HepG2 (cell line): ENCODE data around the gene ARFGEF2. TPM values are rescaled to one million over a fixed set of nuclear protein-coding genes. Genes with fewer than 3 reads are reported as not detected.
A peak's percentile ranks its signal among the peaks of the same experiment; 100 is the strongest.

Source experiments
- AKNA ChIP-seq: sonication (generic); formaldehyde crosslinking; IDR thresholded peaks from 2 replicates; pipeline ENCODE4 v1.4.0; 2020; ENCODE audit warnings: missing genetic modification reagents, borderline replicate concordance
- ASH2L ChIP-seq: fragments of 300-600, 200-600 bp; sonication (generic); IDR thresholded peaks from 2 replicates; pipeline ENCODE4 v1.7.0; 2017; ENCODE audit warnings: low read depth, mild to moderate bottlenecking, moderate library complexity, mixed read lengths, low read length; ENCODE audit not compliant: insufficient read length
- CHD4 ChIP-seq: fragments of 200-600 bp; sonication (generic); IDR thresholded peaks from 2 replicates; pipeline ENCODE4 v1.7.0; 2017; ENCODE audit warnings: mild to moderate bottlenecking, low read length, borderline replicate concordance
- CREM ChIP-seq, 2 experiments: sonication (generic) in 1 of 2; formaldehyde crosslinking in 1 of 2; IDR thresholded peaks; 2 replicates each; pipeline versions ENCODE4 v1.4.0 to v1.6.1; 2016 to 2020; ENCODE audit warnings: antibody characterized with exemption in 1 of 2, mild to moderate bottlenecking in 1 of 2, missing genetic modification reagents in 1 of 2
- HMGXB3 ChIP-seq: sonication (generic); formaldehyde crosslinking; IDR thresholded peaks from 2 replicates; pipeline ENCODE4 v1.4.0; 2020; ENCODE audit warnings: missing genetic modification reagents, borderline replicate concordance
- HNRNPLL ChIP-seq: fragments of 200-400 bp; formaldehyde crosslinking; IDR thresholded peaks from 2 replicates; pipeline ENCODE4 v1.6.1; 2017; ENCODE audit warnings: mild to moderate bottlenecking, low read depth, low read length; ENCODE audit not compliant: poor library complexity, severe bottlenecking
- MTF1 ChIP-seq: sonication (generic); formaldehyde crosslinking; IDR thresholded peaks from 2 replicates; pipeline ENCODE4 v1.5.0; 2020; ENCODE audit warnings: missing genetic modification reagents
- RARG ChIP-seq: sonication (generic); formaldehyde crosslinking; IDR thresholded peaks from 2 replicates; pipeline ENCODE4 v1.4.0; 2020; ENCODE audit warnings: low read depth, mild to moderate bottlenecking, missing genetic modification reagents
- REPIN1 ChIP-seq: sonication (generic); formaldehyde crosslinking; IDR thresholded peaks from 2 replicates; pipeline ENCODE4 v1.8.0; 2022; ENCODE audit warnings: missing genetic modification reagents, low read depth, mild to moderate bottlenecking, borderline replicate concordance
- ZNF280B ChIP-seq: sonication (generic); formaldehyde crosslinking; IDR thresholded peaks from 2 replicates; pipeline ENCODE4 v1.5.0; 2020; ENCODE audit warnings: missing genetic modification reagents, mild to moderate bottlenecking, borderline replicate concordance
- ZNF547 ChIP-seq: sonication (generic); formaldehyde crosslinking; IDR thresholded peaks from 2 replicates; pipeline ENCODE4 v1.5.1; 2020; ENCODE audit warnings: mild to moderate bottlenecking, missing genetic modification reagents
- ZNF607 ChIP-seq: sonication (generic); formaldehyde crosslinking; IDR thresholded peaks from 2 replicates; pipeline ENCODE4 v1.5.1; 2020; ENCODE audit warnings: missing genetic modification reagents, mild to moderate bottlenecking, borderline replicate concordance
- polyA plus RNA-seq, 8 experiments: library from polyadenylated mRNA; depleted of rRNA in 3 of 8; stranded (reverse) in 7 of 8; unstranded in 1 of 8; fragments of >200 nt; fragmentation: Illumina TruSeq in 4 of 8; extraction: Trizol in 4 of 8; gene quantifications; 2 replicates each; pipeline versions ENCODE4 v1.2.1 to v1.2.3, GENCODE V29; 2011 to 2016; ENCODE audit warnings: low read depth in 4 of 8, missing spikeins in 1 of 8, mixed read lengths in 1 of 8; ENCODE audit not compliant: insufficient read depth in 1 of 8
- total RNA-seq, 5 experiments: library from RNA; depleted of rRNA; stranded (reverse); fragments of >200 nt; fragmentation: Illumina TruSeq; extraction: Trizol; gene quantifications; 2 replicates each; pipeline ENCODE4 v1.2.3, GENCODE V29; 2016; ENCODE audit warnings: low read depth in 1 of 5
- TF ChIP-seq, protein P1 (sequence below): sonication (generic); formaldehyde crosslinking; IDR thresholded peaks from 2 replicates; pipeline ENCODE4 v1.4.0; 2020; ENCODE audit warnings: missing genetic modification reagents

ARFGEF2 gene
- total and polyA plus RNA-seq, 2 of the 13 experiments (the other 11 are each of a cell fraction or from before 2014, with no cell fraction given), result 44.0 to 60.8 TPM

DNA sequence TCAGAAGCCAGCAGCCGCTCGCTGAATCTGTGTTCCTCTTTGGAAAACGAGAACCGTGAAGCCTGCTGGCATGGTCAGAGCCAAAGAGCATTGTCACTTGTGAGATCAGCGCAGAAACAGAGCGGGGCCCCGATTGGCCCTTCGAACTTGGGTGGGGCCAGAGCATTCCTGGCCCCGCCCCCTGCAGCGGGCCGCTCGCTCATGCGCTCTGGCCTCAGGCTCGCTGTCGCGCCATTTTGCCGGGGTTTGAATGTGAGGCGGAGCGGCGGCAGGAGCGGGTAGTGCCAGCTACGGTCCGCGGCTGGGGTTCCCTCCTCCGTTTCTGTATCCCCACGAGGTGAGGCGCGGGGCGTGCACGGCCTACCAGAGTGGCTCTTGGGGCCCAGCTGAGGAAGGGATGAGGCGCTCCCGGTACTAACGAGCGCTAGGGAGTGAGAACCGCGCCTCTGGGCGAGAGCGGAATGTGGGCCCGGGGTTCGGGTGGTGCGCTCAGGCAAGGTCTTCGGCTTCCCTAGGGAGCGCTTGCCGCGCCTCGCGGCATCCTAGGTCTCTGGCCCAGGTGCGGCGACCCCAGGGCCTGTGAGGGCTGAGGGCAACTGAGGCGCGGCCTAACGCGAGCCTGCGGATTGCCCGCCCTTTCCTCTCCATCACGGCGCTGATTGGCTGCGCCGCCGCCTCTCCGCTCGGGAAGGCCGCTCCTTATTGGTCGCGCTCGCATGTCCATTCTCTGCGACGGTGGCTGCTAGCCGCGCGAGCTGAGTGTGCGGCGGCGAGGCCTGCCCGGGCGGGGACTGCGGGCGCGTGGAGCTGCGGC is 124.8 kb downstream of the ARFGEF2 start, which contains the start of gene CSE1L (continued):
- TF ChIP-seq ZNF607 (CRISPR knock-in tag), result peak; percentile 100
- TF ChIP-seq MTF1 (CRISPR knock-in tag), result peak; percentile 92
- peak; percentile 81 for TF ChIP-seq HNRNPLL
- peak; percentile 77; the same call in 1 of the 2 replicates for TF ChIP-seq RARG (CRISPR knock-in tag)
- TF ChIP-seq CREM (IDR thresholded peaks at IDR 0.05), result no peak; the same call in 1 of the 2 replicates
- TF ChIP-seq CREM (CRISPR knock-in tag; IDR thresholded peaks at IDR 0.05), result no peak
- TF ChIP-seq AKNA (CRISPR knock-in tag), result peak; percentile 95
- peak; percentile 82; the same call in 1 of the 2 replicates for TF ChIP-seq REPIN1 (CRISPR knock-in tag)
- TF ChIP-seq ASH2L, result no peak
- TF ChIP-seq ZNF280B, result peak; percentile 96
- TF ChIP-seq HMGXB3 (CRISPR knock-in tag), result peak; percentile 86
- TF ChIP-seq ZNF547, result peak; percentile 98
- TF ChIP-seq, protein P1, sequence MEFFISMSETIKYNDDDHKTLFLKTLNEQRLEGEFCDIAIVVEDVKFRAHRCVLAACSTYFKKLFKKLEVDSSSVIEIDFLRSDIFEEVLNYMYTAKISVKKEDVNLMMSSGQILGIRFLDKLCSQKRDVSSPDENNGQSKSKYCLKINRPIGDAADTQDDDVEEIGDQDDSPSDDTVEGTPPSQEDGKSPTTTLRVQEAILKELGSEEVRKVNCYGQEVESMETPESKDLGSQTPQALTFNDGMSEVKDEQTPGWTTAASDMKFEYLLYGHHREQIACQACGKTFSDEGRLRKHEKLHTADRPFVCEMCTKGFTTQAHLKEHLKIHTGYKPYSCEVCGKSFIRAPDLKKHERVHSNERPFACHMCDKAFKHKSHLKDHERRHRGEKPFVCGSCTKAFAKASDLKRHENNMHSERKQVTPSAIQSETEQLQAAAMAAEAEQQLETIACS, result peak; percentile 71
- TF ChIP-seq CHD4, result no peak
